ENCODE measurements around the gene ATXN10.
"Not testable (repeated sequence)": the region's sequence is repeated elsewhere in the genome, so short reads cannot be mapped to it uniquely, and the experiment has no call there.

ATXN10 gene

DNA sequence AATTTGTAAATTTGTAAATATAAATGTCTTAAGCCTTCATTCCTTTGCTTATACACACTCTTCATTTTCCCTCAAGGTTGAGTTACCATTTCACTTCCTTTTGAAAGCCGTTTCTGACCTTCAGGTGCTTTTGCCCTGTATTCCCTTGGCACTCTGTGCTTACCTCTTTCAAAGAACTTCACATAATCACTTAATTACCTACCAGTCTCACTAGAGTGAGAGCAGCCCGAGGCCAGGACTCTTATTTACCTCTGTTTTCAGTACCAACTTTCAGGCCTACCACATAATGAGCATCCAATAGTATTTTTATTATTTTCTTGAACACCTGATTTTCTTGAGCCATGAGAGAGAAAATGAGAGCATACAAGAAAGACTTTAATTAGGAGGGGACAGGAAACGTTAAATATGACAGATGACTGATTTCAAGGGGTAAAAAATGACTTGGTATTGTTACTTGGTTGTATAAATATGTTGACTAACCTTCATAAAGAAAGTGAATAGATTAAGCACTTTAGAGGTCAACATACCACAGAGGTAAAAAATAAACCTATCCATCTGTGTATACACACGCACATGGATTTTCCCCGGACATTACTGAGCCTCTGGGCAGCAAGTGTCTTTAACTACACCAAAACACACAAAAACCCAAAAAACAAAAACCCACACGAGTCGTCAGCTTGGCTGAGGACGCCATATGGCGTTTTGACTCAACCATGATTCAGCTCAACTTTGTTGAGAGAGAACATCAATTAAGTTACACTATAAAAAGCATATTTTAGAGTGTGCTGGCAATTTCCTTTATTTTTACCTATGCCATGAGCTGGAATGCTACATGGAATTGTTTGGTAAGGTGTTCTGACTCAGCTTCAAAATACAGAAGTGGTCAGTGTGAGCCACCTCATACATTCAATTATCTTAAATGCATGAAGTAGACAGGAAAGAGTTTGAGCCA is 7.6 kb downstream of the ATXN10 start:
- no peak for DNase-seq (ENCODE audit: low spot score)

GRCh38 chr22:45680932-45681700 is 9.5 kb downstream of the ATXN10 start:
- DNase-seq (ENCODE audit: low spot score): no peak

DNA sequence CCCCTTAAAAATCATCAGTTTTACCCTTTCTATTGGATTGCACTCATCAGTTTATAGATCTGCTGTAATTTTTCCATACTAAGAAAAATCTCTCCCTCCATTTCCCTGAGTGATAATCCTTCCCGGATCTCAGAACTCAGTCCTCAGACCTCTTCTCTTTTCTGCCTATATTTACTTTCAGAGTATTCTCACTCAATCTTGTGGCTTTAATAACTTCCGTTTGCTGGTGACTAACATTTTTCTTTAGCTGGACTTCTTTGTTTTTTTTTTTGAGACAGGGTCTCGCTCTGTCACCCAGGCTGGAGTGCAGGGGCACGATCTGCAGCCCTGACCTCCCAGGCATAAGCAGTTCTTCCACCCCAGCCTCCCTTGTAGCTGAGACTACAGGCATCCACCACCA is 10.4 kb downstream of the ATXN10 start:
- DNase-seq (ENCODE audit: low spot score): no peak

DNA sequence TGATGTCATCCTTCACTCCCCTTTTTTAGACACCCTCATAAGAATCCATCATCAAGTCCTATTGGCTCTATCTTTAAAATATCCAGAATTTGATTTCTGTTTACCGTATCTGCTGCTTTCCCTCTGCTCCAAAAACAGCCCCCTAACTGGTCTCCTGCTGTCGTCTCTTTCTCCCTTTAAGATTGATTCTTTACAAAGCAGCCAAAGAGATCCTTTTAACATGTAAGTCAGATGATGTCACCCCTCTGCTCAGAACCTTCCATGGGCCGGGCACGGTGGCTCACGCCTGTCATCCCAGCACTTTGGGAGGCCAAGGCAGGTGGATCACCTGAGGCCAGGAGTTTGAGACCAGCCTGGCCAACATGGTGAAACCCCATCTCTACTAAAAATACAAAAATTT is 11.1 kb downstream of the ATXN10 start:
- DNase-seq (ENCODE audit: low spot score): not testable (repeated sequence)

GRCh38 chr22:45683248-45683647 is 11.6 kb downstream of the ATXN10 start:
- DNase-seq (ENCODE audit: low spot score): no peak

- no peak for DNase-seq (ENCODE audit: low spot score)
Measured at GRCh38 chr22:45683680-45684079, 12.0 kb downstream of the ATXN10 start.

DNA sequence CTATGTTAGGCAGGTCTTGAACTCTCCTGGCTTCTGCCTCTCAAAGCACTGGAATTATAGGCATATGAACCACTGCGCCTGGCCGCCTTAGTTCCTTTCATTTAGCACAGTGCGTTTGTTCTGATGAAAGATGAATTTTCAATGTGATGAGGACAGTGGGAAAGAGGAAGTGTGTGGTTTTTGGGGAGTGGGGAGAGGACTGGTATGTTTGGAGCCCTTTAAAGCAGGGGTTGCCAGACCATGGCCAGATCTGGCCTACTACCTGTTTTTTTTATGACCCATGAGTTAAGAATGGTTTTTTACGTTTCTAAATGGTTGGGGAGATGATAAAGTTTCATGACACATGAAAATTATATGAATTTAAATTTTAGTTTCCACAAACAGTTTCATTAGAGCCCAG is 12.5 kb downstream of the ATXN10 start:
- no peak for DNase-seq (ENCODE audit: low spot score)

DNA sequence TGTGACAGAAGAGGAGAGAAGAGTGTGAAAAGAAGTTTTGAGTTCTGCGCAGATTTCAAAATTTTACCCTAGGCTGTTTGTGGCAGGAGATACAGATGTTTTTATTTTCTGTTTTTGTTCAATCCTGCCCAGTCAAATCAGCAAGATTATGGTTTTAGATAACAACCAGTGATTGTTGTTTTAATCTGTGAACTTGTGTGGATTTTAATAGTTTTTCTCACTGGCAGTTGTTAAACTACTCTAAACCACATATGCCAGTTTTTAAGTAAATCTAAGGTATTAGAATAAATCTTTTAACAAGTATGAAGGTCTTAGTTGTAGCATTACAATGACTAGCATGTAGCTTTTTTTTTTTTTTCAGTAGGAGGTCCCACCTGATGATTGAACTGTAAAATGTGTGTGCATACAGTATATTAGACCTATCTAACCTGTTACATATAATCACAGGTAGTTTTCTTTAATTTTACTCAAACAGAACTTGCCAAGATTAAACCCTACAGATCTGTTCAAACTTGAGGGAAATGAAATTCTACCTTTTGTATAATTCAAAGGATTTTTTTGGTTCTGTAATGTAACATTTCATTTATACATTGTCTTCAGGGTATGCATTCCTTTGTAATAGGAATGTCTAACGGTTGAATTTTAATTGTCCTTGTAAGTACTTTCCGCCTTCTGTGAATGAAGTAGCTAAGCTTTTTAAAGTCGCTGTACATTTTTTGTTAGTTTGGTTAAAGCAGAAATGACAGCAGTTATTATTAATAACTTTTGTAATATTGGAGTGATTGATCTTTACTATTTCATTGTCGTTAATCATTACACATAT is 13.3 kb downstream of the ATXN10 start:
- DNase-seq (ENCODE audit: low spot score): no peak

DNA sequence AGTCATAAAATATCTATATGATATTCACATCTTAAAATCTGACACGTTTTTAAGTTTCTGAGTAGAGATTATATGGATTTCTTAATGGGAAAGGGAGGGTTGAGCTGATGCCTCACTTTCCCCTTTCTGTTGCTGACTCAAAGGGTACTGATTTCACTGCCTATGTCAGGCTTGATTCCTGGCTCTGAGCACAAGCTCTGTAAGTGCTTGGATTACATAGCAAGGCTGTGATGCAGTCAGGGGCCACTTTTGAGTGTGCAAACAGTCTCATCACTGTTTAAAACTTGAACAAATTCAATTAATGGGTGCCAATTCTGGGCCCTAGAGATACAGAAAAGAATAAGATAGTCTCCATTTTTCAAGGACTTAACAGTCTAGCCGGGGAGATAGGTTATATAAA is 14.4 kb downstream of the ATXN10 start:
- no peak for DNase-seq (ENCODE audit: low spot score)

DNA sequence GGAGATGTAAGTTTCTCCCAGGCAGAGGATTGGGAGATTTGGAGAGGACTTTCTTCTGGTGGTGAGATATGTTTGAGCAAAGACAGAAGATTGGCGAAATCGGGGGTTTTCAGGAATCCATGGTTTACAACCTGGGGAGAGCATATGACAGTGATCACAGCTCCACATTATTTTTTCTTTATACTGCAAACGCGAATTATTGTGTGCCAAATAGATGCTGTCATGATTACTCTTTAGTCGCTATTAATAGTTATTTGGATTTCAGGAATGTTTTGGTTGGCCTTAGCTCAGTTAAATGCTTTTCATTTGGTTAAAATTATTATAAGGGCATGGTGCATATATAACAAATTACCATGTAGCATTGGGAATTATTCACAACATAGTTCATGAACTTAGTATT is 15.2 kb downstream of the ATXN10 start:
- no peak for DNase-seq (ENCODE audit: low spot score)

- DNase-seq (ENCODE audit: low spot score): no peak
Measured at GRCh38 chr22:45688600-45689080, 17.0 kb downstream of the ATXN10 start.

DNA sequence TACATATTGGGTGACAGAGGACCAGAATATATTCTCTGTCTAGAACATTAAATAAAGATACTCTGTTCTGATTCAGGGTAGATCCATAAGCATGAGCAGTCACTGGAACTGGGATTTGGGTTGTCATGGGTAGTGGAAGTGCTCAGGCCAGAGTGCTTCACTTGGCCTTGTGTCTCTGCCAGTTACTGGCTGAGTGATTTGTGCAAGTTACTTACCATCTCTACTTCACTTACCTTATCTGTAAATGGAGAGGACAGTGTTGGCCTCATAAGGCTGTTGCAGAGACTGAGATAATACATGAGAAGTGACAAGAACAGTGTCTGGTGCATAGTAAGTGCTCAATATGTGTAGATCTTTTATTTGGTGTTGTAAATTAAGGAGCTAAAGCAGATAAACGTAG is 17.6 kb downstream of the ATXN10 start:
- no peak for DNase-seq (ENCODE audit: low spot score)

- DNase-seq (ENCODE audit: low spot score): no peak
Measured at GRCh38 chr22:45690008-45690407, 18.4 kb downstream of the ATXN10 start.

DNA sequence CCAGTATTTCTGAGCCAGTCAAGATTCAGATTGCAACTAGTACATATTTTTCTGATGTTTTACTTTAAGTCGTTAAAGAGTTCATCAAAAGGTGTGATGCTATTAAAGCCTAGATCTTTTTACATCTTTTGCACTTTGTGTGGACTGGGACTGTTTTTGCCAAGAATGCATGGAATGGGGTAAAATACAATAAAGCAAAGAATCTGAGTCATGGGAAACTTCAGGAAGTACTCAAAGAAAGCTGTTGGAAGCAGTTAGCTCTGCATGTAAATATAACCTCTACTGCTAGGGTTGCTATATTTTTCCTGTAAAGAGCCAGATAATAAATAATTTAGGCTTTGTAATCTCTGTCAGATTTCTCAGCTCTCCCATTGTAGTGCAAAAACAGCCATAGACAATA is 20.9 kb downstream of the ATXN10 start:
- no peak for DNase-seq (ENCODE audit: low spot score)

DNA sequence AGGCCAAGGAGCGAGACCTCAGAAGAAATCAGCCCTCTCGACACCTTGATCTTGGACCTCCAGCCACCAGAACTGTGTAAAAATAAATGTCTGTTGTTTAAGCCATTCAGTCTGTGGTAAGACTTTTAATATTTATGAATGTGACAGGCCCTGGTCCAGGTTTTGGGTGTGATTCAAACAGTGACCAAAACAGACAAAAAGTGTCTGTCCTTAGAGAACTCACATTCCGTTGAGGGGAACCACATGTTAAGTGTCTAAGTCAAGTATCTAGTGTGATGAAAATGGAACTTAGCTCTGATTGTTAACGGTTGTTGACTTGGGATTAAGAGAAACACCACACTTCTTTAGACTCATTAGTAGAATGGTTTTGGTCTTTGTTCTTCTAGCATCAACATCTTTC is 22.2 kb downstream of the ATXN10 start:
- DNase-seq (ENCODE audit: low spot score): no peak

DNA sequence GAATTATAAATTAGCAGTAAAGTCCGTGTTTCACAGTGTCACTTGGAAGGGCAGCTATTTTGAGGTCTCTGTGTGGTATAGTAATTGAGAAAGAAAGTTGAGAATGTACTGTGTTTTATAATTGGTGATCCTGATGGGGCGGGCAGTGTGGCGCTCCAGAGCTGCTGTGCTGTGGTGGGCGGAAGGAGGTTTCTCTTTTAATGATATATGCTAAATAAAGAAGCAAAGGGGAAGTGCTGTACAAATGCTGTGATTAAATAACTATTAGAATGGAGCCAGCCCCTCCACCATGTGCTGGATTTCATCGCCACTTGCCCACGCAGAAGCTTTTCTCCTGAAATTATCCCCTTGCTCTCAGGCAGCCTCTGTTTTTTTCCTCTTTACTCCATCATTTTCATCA is 24.6 kb downstream of the ATXN10 start:
- no peak for DNase-seq (ENCODE audit: low spot score)

DNA sequence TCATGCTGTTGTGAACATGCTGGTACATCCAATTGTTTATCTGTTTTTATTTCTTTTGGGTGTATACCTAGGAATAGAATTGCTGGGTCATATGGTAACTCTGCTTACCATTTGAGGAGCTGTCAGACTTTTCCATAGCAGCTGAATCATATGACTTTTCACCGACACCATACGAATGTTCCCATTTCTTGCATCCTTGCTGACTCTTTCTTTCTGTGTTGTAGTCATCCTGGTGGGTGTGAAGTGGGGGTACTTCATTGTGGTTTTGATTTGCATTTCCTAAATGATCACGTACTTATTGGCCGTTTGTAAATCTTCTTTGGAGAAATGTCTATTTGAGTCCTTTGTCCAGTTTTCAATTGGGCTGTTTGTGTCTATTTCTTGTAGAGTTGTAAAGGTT is 26.5 kb downstream of the ATXN10 start:
- DNase-seq (ENCODE audit: low spot score): no peak

GRCh38 chr22:45702981-45703380 is 31.3 kb downstream of the ATXN10 start:
- no peak for DNase-seq (ENCODE audit: low spot score)

DNA sequence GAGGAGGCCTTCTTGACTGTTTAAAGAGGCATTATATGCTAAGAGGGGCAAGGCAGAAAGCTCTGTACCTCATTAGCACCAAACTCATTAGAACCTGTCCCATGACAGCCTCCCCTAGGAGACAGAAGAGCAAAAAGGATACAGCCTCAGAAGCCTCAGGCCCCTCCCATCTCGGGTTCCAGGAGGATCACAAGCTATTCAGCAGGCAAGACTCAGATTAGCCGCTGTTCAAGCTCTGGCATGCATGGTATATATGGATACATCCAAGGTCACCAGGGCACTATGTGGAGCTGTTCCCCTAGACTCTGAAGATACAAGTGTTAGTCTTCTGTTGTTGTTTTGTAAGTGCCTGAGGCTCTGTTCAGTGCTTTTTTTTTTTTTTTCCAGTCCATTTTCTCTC is 32.1 kb downstream of the ATXN10 start:
- no peak for DNase-seq (ENCODE audit: low spot score)

GRCh38 chr22:45704648-45705047 is 33.0 kb downstream of the ATXN10 start:
- no peak for DNase-seq (ENCODE audit: low spot score)

DNA sequence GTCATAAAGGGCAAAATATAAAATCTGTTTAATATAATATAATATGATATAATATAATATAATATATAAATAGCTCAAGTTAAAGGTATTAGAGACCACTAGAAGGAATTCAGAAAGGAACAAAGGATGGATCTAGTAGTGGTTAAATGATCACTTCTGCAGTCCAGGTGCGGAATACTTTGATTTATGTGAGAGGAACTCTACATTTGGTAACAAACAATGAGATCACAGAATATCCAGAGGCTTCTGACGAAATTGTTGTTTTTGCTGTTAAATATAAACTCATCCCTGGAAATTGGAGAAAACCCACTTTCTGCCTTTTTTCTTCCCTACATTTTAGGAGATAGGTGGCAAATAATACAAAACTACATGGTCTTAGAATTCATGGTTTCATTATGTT is 36.0 kb downstream of the ATXN10 start:
- DNase-seq (ENCODE audit: low spot score): no peak

GRCh38 chr22:45708145-45708544 is 36.5 kb downstream of the ATXN10 start:
- no peak for DNase-seq (ENCODE audit: low spot score)

Measured in hematopoietic multipotent progenitor cell treated with erythropoietin and hydrocortisone succinate and interleukin-3 and kit ligand, for 17 days (in vitro differentiated cells).